HL-60/S4 treated with retinoic acid at 250 ng/mL for 4 days and 3 days (cell line): ENCODE results near the gene ESPNL.

Experiments used
- in situ Hi-C: fragments of 300-500 bp; cut with MboI; formaldehyde crosslinking; loops from 2 replicates; pipeline ENCODE4 v1.7.0; 2022; ENCODE audit warnings: low sequenced_read_pairs

ESPNL gene

DNA sequence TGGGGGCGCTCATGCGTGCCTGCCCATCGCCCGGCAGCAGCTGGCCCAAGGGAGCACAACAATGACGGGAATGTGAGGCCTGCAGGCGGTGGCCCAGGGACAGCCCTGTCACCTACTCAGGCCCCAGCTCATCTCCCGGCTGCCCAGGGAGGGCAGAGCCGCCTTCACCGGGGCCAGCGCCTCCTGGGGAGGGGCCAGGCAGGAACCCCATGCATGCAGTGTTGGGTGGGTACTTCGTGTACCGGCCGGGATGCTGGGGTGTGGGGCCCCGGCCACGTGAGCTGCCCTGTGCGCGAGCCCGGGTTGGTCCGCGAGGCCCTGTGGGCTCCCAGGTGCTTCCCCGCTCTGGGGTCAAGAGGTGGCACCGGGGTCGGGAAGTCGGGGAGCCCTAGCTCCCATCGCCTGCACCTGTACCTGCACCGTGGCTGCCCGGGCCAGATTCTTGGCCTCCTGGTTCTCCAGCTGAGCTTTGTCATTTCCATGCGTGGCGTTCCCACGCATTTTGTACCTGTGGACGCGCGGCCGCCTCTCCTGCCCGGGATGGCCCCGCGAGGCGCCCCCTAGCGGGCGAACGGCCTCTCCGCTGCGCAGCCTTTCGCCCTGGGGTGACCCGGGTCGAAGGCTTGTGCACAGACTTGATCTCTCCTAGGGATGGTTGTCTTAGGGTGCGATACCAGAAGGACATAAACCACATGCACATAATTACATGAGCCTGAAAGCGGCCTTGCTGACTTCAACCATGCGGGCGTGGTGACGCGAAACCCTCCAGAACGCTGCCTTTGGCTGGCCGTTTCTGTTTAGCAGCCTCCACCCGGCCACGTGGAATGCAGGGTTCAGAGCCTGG is 39.3 kb downstream of the ESPNL start:
- in situ Hi-C loops, result no loop called here

DNA sequence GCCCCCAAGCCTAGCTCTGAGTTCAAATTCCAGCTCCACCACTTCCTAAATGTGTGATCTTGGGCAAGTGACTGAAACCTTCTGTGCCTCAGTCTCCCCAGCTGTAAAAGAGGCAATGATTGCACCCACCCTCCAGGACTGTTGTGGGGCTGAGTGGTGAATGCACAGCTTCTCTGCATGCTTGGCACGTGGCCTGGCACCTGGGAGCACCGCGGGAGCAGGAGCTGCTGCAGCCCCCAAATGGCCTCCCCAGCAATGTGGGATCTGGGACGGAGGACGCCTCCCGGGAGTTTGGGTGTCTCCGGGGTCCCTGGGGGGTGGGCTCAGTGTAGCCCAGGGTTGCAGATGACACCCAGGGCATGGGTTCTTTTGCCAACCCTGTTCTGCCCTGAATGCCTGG is 39.9 kb downstream of the ESPNL start:
- in situ Hi-C loops, result no loop called here

DNA sequence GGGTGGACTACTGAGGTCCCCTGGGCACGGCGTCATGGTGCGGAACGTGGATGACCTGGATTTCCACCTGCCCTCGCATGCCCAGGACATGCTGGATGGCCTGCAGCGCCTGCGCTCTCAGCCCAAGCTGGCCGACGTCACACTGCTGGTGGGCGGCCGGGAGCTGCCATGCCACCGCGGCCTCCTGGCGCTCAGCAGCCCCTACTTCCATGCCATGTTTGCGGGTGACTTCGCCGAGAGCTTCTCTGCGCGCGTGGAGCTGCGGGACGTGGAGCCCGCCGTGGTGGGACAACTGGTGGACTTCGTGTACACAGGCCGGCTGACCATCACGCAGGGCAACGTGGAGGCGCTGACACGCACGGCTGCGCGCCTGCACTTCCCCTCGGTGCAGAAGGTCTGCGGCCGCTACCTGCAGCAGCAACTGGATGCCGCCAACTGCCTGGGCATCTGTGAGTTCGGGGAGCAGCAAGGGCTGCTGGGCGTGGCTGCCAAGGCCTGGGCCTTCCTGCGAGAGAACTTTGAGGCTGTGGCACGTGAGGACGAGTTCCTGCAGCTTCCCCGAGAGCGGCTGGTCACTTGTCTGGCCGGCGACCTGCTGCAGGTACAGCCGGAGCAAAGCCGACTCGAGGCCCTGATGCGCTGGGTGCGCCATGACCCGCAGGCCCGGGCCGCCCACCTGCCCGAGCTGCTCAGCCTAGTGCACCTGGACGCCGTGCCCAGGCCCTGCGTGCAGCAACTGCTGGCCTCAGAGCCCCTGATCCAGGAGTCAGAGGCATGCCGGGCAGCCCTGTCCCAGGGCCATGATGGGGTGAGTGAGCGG is 40.8 kb downstream of the ESPNL start:
- in situ Hi-C loops, result no loop called here

DNA sequence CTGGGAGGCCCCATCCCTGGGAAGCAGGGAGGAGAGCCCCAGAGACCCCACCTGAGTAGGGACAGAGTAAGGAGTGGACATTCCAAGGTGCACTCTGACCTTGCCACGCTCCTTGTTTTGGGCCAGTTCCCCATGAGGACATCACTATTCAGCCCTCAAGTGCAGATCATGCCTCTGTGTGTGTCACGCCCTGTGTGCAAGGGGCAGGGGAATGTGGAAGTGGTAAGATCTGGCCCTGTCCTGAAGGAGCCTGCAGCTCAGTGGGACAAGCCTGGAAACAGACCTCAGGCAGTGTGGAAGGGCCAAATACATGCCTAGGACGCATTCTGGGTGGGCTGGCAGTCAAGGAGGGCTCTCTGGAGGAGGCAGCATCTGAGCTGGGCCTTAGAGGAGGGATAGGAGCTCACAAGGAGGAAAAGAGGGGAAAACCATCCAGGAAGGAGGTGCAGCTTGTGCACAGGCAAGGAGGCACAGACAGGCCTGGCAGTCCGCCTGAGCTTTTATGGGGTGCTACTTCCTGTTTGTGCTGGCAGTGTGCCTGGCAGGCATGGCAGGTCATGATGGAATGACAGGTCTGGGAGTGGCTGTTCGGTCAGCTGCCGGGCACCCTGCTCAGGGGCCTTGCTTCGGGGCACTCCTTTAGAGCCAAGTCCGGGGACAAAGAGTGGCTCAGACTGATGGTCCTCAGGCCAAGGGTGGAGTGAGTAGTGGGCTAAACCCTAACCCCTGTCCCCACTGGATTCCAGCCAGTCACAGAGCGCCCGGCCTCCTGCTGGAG is 41.6 kb downstream of the ESPNL start:
- in situ Hi-C loops, result no loop called here

DNA sequence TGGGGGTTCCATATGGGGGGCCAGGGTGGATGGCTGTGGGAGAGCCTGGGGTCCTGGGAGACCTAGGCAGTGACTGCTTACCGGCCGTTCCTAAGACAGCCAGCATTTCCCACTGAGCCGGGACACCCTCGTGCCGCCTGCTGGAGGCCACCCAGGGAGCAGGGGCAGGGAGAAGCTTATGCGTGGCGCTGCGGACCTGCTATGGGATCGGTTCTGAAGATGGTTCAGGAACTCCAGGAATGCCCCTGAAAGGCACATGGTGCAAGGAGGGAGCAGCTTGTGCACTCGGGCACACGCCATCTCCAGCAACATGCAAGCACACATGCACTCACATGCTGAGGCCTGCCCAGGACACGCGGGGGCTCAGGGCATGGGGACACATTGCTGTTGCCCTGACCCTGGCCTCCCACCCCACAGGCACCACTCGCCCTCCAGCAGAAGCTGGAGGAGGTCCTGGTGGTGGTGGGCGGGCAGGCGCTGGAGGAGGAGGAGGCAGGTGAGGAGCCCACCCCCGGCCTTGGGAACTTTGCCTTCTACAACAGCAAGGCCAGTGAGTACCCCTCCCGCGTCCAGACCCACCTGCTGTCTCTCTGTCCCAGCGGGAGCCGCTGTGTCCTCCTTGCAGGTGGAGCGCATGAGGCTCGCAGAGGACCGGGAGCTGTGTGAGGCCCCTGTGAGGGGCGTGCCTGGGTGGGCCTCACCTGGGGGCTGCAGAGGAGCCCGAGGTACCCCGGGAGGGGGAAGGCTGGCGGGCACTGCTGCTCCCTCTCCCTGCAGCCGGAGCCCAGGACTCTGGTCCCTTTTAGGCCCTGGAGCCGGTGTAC is 42.5 kb downstream of the ESPNL start:
- in situ Hi-C loops, result no loop called here

DNA sequence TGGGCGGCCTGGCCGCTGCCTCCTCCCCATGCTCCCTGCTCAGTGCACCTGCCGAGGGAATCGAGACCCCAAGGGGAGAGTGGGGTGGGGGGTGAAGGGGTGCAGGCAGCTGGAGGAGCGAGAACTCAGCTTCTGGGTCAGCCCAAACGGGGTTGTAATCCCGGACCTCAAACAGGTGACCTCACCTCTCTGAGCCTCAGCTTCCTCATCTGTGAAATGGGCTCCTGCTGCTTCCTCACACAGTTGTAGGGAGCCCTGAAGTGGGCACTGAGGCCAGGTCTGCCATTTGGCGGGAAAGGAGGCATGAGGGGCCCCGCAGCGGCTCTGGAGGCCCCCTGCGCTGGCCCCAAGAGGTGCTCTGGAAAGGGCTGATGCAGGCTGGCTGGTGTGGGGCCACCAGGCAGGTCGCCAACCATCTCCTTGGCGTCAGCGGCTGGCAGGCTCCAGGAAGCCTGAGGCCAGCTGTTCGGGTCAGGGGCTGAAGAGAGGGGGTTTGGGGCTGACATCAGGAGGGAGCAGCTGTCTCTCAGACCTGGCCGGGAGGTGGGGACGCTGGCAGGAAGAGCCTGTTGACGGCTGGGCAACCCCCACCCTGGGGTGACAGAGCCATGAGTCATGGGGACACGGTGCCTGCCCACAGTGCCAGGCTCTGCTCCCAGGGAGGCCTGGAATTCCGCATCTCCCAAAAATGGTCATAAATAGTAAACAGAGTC is 43.3 kb downstream of the ESPNL start:
- in situ Hi-C loops, result no loop called here

DNA sequence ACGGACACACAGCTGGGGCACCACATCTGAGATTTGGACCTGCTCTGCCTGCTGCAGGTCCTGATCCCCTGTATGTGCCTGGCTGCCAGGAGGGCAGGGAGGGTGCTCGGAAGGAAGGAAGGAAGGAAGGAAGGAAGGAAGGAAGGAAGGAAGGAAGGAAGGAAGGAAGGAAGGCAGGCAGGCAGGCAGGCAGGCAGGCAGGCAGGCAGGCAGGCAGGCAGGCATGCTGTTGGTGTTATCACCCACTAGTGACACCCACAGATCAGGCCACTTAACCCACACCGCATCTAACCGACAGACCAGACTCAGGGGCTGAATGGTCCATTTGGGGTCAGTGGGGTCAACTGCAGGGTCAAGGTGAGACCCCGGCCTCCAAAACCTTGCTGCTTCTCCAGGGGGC is 44.1 kb downstream of the ESPNL start:
- in situ Hi-C loops, result no loop called here

DNA sequence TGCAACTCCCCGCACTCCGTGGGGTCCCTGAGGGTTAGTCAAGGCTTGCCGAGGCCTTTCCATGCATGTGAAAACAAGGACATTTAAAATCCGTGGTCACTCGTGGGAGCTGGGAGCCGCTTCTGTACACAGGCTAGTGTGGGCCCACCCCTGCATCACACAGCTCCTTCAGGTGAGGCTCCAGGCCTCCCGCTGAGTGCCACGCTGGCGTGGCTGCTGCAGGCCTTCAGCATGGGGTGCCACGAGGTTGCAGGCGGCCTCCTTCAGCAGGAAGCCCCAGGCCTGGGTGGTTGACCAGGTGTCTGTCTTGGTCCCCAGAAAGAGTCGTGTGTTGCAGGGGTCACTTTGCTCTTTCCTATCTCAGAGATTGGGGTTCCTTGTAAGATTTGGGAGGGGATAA is 44.9 kb downstream of the ESPNL start:
- in situ Hi-C loops, result no loop called here

DNA sequence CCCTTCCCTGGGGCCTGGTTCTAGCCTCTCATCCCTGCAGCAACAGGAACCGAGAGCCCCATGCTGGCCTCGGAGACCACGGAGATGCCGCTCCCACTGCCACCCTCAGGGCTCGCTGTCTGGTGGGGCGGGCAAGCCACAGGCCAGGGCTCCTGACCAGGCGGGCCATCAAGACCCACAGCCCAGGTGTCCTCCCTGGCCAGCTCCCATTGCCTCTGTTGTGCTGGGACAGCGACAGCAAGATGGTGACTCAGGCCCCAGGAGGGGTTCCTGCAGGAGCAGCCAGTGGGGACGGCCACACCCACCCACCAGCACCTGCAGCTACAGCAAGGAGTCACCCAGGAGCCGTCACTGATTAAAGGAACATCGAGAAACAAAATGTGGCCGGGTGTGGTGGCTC is 45.7 kb downstream of the ESPNL start:
- in situ Hi-C loops, result no loop called here

DNA sequence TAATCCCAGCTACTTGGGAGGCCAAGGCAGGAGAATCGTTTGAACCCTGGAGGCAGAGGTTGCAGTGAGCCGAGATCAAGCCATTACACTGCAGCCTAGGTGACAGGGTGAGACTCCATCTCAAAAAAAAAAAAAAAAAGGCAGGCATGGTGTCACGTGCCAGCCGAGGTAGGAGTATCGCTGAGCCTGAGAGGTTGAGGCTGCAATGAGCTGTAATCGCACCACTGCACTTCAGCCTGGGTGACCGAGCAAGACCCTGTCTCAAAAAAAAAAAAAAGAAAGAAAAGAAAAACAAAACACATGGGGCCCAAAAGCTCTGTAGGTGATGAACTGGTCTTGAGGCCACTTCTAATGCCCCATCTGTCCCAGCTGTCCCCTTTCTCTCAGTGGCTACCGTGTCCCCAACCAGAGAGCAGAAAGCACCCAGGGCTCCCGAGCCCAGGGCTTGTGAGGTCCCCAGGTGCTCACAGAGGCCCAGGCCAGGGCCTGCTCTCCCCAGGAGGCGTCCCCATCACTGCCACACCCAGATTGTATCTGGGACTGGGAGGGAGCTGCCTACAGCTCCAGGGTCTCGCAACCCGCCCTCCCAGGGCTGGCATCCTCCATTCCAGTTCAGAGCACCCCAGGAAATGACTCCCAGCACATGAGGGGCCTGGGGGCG is 46.9 kb downstream of the ESPNL start:
- in situ Hi-C loops, result no loop called here

DNA sequence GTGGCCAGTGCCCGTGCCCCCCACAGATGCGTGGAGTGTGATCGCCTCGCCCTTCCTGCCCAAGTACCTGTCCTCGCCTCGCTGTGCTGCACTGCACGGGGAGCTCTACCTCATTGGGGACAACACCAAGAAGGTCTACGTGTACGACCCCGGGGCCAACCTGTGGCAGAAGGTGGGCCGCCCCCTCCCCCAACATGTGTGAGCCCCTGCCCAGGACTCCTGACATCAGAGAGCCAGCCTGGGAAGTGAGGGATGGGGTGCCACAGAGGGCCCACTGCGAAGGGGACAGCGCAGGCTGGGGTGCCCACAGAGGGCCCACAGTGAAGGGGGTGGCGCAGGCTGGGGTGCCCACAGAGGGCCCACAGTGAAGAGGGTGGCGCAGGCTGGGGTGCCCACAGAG is 48.8 kb downstream of the ESPNL start:
- in situ Hi-C loops, result no loop called here

DNA sequence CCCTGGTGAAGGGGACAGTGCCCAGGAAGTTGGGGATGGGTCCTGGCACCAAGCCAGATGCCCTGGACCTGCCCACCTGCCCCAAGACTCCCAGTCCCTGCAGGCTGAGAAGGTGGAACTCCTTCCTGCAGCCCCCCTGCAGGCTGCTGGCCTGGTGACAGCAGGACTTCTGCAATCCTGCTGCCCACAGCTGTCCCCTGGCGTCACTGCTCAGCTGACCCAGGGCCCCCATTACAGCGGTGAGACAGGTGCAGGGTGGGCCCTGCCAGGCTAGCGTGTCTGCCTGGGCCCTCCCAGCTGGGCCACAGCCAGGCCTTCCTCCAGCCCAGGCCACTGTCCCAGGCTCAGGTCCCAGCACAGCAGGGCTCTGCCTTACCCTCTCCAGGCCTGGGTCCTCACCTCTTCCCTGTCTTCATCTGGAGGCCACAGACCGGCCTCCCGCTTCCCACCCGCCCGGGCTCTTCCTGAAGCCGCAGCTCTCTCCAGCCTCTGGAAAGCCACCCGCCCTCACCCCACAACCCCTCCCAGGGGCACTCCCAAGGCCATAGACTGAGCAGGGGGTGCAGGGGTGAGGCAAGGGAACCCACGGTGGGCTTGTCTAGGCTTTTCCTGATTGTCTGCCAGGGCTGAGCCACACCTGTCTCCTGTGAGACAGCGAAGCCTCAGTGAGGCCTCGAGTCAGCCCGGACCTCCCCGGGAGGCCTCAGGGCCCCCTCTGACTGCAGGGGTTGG is 49.9 kb downstream of the ESPNL start:
- in situ Hi-C loops, result no loop called here

DNA sequence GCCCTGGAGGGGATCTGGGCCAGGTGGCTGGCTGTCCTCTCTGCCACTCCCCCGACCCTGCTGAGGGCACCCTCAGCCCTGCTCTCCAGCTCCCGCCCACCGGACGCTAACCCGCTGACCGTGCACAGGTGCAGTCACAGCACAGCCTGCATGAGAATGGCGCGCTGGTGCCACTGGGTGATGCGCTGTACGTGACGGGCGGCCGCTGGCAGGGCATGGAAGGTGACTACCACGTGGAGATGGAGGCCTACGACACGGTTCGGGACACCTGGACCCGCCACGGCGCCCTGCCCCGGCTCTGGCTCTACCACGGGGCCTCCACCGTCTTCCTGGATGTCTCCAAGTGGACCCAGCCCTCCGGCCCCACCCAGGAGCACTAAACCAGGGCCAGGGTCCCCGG is 50.5 kb downstream of the ESPNL start:
- in situ Hi-C loops, result no loop called here

DNA sequence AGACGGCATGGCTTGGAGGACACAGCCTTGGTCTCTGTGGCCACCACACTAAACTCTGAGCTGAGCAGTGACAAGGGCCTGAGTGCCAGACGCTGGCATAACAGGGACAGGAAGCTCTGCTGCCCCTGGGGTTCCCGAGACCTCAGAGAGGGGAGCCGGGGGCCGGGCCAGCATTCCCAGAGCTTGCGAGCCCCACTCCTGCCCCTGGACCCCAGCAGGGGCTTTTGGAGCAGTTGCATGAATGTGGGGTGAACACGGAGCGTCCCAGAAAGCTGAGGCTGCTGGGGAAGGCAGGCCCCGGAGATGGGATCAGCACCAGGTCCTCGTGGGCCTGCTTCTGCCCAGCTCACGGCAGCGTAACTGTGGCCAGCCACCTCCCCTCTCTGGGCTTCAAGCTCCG is 51.1 kb downstream of the ESPNL start:
- in situ Hi-C loops, result no loop called here

DNA sequence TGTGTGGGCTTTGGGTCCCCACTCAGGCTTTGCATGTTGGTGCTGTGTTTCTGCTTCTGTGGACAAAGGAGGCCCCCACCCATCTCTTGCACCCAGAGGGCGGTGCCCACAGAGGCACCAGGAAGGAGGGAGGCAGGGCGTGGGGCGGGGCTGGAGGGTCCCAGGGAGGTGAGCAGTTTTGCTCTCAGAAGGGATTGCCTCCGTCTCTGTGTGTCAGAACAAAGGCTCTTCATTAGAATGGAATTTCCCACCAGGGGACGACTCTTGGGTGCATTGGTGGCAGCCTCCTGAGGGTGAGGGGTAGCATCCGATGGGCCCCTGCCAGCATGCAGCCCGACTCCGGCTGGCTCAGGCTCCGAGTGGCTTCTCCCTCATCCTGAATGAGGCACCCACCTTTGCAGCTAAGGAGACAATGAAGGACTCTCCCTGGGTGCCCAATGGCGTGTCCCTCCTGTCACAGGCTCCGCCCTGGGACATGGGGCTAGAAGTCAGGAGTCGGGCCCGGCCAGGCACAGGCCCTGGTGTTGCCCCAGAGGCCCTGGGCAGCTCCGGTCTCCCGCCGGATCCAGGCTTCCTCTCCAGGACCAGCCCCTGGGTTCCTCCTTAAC is 51.6 kb downstream of the ESPNL start:
- in situ Hi-C loops, result no loop called here

DNA sequence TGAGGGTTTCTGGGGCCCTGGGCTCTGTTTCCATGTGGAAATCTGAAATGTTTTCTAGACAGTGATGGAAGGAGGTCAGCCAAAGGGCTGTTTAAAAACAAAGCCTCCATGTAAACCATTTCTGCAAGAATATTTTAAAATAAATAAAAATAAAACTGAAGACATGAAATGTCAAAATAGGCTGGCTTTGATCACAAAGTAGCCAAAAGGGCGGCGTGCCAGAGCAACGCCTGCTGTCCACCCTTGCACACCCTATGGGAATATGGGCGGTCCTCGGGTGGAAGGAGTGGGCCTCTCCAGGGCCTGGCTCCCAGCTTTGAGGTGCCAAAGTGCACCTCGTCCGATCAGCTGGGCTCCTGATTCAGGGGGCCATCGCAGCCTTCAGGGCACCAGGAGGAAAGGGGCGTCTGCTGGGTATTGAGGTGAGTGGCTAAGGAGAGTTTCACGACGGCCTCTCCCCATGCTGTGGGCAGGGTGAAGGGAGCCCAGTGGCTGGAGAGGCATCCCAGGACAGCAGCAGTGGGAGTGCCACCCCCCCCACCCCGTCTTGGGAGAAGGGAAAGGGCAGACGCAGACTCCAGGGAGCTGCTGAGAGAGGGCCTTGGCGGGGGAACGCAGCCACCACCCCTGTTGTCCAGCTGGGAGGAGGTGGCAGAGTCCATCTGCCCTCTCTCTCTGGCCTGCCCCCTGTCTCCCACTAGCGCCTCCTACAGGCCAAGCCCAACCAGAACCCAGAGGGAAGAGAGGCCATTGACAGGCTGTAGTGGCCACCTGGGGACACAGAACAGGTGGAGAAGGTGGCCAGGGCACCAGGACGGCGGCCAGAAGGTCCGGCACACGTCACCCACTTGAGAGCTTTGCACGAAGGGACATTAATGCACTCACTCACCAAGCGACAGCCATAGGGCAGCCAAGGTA is 52.9 kb downstream of the ESPNL start:
- in situ Hi-C loops, result no loop called here

DNA sequence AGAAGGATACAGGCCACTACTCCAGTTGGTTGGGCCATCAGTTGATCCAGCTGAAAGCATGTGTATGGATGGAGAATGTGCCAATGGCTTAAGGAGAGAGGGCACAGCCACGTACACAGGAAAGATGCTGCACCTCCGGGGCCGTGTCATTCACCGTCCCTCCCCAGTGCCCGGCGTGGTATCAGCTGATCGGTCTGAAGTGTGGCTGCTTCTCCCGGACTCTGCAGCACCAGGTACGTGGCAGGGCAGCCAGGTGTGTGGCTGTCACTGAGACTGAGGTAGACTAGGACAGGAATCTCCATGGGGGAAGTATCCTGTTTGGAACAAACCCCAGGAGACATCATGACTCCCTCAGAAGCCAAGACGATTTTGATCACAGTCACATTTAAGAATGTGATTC is 54.4 kb downstream of the ESPNL start:
- in situ Hi-C loops, result no loop called here
